Natural killer cell treated with Interleukin-12 subunit alpha and Interleukin-12 subunit beta and Interleukin-15 and Interleukin-18, amount 100 ng/mL, for 72 hours (primary cell): Measurements from ENCODE around the gene IRS4. TPM values are rescaled to one million over a fixed set of nuclear protein-coding genes. Genes with fewer than 3 reads are reported as not detected.

Experiments
- ATAC-seq, 2 donors: fragments of 150-1000 bp; cut with Tn5 transposase in 1 of 2; sonication (Bioruptor Pico), chemical (Tn5 transposase) in 1 of 2; 2 replicates each; pipeline ENCODE4 v1.10.0; 2021
- DNase-seq: peaks from one replicate; pipeline ENCODE4 v3.0.0; 2022; ENCODE audit warnings: low spot score
- H3K27ac Mint-ChIP-seq, 2 donors: 1 replicate in 1 of 2; 2 replicates in 1 of 2; pipeline ENCODE4 v1.8.0; 2022; ENCODE audit warnings: mixed read lengths in 2 of 2, mild to moderate bottlenecking in 1 of 2, moderate library complexity in 1 of 2
- H3K27me3 Mint-ChIP-seq, 2 donors: 1 replicate in 1 of 2; 2 replicates in 1 of 2; pipeline ENCODE4 v1.8.0; 2022; ENCODE audit warnings: mixed read lengths in 2 of 2
- H3K36me3 Mint-ChIP-seq: one replicate; pipeline ENCODE4 v1.8.0; 2022; ENCODE audit warnings: mixed read lengths
- H3K4me1 Mint-ChIP-seq, 2 donors: 1 replicate in 1 of 2; 2 replicates in 1 of 2; pipeline ENCODE4 v1.8.0; 2022; ENCODE audit warnings: low read depth in 2 of 2, mixed read lengths in 2 of 2, mild to moderate bottlenecking in 1 of 2
- H3K4me3 Mint-ChIP-seq: one replicate; pipeline ENCODE4 v1.8.0; 2022; ENCODE audit warnings: mixed read lengths
- H3K9me3 Mint-ChIP-seq: 2 replicates; pipeline ENCODE4 v1.8.0; 2022; ENCODE audit warnings: mixed read lengths
- total RNA-seq, 2 donors: library from RNA; stranded (reverse); gene quantifications; one replicate each; pipeline ENCODE4 v1.2.3, GENCODE V29; 2022

The IRS4 gene
- total RNA-seq, 2 donors from 2014 or later = not detected

- ATAC-seq = no peak
- Mint-ChIP-seq H3K27ac (no peak overlapping the region), H3K4me3 (no peak overlapping the region), H3K9me3 (no peaks in the 10 kb centered on the region), H3K36me3 (no peaks in the 10 kb centered on the region), H3K27me3 (peaks cover 0 to 1% of the 10 kb centered on the region in 2 donors), H3K4me1 (no peaks in the 10 kb centered on the region)
- no peak for DNase-seq
These were observed 31.5 kb downstream of the IRS4 start for GRCh38 chrX:108704839-108705238.

DNA sequence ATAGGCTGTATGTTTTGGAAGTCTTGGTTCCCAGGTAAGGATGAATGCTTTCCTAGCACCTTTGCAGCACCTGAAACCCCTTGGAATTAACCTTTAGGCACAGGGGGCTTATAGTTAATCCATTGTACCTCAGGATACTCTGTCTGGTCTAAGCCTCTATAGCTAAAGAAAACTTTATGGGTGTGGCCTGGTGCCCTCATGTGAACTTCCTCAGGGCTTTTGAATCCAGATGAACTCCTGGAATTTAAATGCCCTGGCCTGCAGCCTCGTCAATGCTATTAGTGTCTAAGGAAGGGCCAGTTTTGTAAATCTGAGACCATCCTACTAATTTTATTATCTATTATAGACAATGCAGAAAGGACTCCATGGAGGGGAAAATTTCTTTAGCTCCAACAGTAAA is 33.8 kb downstream of the IRS4 start:
- Mint-ChIP-seq H3K9me3 (no peaks in the 10 kb centered on the region), H3K36me3 (no peaks in the 10 kb centered on the region), H3K27me3 (peaks cover 0 to 3% of the 10 kb centered on the region in 2 donors), H3K27ac (no peak overlapping the region), H3K4me3 (no peak overlapping the region), H3K4me1 (no peaks in the 10 kb centered on the region)
- DNase-seq (no peak), ATAC-seq (no peak)

GRCh38 chrX:108701633-108702032 is 34.7 kb downstream of the IRS4 start:
- H3K36me3 Mint-ChIP-seq = no peaks in the 10 kb centered on the region
- no peaks in the 10 kb centered on the region for H3K4me1 Mint-ChIP-seq
- H3K9me3 Mint-ChIP-seq = no peaks in the 10 kb centered on the region
- H3K4me3 Mint-ChIP-seq = no peak overlapping the region
- ATAC-seq (no peak), DNase-seq (no peak)
- peaks cover 0 to 3% of the 10 kb centered on the region in 2 donors for H3K27me3 Mint-ChIP-seq
- no peak overlapping the region for H3K27ac Mint-ChIP-seq

DNA sequence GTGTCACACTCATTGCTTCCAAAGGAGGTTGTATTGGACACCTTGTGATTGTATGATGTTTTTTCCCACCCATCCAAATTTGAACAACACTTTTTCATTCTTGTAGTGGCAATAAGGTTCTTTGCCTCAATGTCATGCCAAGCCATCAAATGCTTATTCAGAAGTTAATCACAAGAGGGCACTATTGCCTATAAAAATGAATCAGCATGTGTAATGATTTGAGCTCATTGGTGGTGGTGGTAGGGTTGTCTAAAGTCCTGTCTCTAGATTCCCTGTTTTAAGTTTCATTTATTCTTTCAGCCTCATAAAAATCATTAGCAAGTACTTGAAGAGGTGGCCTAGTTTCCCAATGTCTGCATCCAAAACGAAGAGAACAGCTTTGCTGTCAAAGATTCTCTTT is 37.0 kb downstream of the IRS4 start:
- no peak for ATAC-seq
- Mint-ChIP-seq H3K4me1 (no peaks in the 10 kb centered on the region), H3K36me3 (no peaks in the 10 kb centered on the region), H3K27ac (no peak overlapping the region), H3K4me3 (no peak overlapping the region), H3K27me3 (peaks cover 0 to 6% of the 10 kb centered on the region in 2 donors), H3K9me3 (no peaks in the 10 kb centered on the region)
- no peak for DNase-seq

GRCh38 chrX:108696690-108697089 is 39.7 kb downstream of the IRS4 start:
- no peak overlapping the region for H3K4me3 Mint-ChIP-seq
- H3K27ac Mint-ChIP-seq = no peak overlapping the region
- H3K36me3 Mint-ChIP-seq = no peaks in the 10 kb centered on the region
- no peak for DNase-seq
- no peak for ATAC-seq
- no peaks in the 10 kb centered on the region for H3K4me1 Mint-ChIP-seq
- H3K27me3 Mint-ChIP-seq = peaks cover 0 to 6% of the 10 kb centered on the region in 2 donors
- H3K9me3 Mint-ChIP-seq = no peaks in the 10 kb centered on the region
